Measurements from ENCODE around the gene SVIL. TPM values are rescaled to one million over a fixed set of nuclear protein-coding genes. Genes with fewer than 3 reads are reported as not detected.

Gene SVIL
- total RNA-seq, 1 experiment from 2014 or later: 15.3 TPM

- H3K27me3 Mint-ChIP-seq (ENCODE audit: low read depth): no peaks in the 10 kb centered on the region
- no peak overlapping the region for H3K9ac ChIP-seq (ENCODE audit: extremely low read depth, insufficient read length, low read length)
- peak; percentile 74 for DNase-seq
Measured at GRCh38 chr10:29482591-29483431, 152.0 kb downstream of the SVIL start.

More at GRCh38 chr10:29482591-29483431, 152.0 kb downstream of the SVIL start:
- Histone ChIP-seq H3K4ac (ENCODE audit: low read depth, low read length) (no peak overlapping the region), H2BK5ac (ENCODE audit: insufficient read length, low read length) (no peak overlapping the region), H3K79me1 (ENCODE audit: insufficient read depth, low read depth, low read length, poor library complexity, severe bottlenecking) (no peaks in the 10 kb centered on the region), H2BK12ac (ENCODE audit: insufficient read length, low read depth, low read length) (no peak overlapping the region), H4K5ac (ENCODE audit: insufficient read length, low read depth, low read length) (no peak overlapping the region), H4K8ac (replicated peaks; ENCODE audit: insufficient read length, low read depth, low read length) (no peak overlapping the region), H2BK20ac (ENCODE audit: low read depth, low read length, poor library complexity, severe bottlenecking) (peak overlapping the region; percentile 50), H3K4me2 (ENCODE audit: insufficient read depth, insufficient read length, low read length) (no peak overlapping the region), H2BK15ac (ENCODE audit: low read depth, low read length) (no peak overlapping the region), H3K18ac (ENCODE audit: insufficient read length, low read depth, low read length) (peak overlapping the region; percentile 10), H3K23me2 (ENCODE audit: insufficient read length, low read depth, low read length, poor library complexity, severe bottlenecking) (no peaks in the 10 kb centered on the region), H3K27me3 (ENCODE audit: insufficient read depth, low read length) (no peaks in the 10 kb centered on the region), H3K56ac (ENCODE audit: insufficient read length, low read depth, low read length) (no peak overlapping the region), H2AK5ac (ENCODE audit: insufficient read length, low read length) (no peak overlapping the region), H2BK120ac (ENCODE audit: low read depth, low read length, poor library complexity, severe bottlenecking) (no peak overlapping the region), H3K79me2 (ENCODE audit: insufficient read depth, low read length) (no peaks in the 10 kb centered on the region), H3K9me3 (ENCODE audit: control insufficient read depth, low read depth, low read length) (no peaks in the 10 kb centered on the region), H3K4me1 (ENCODE audit: insufficient read depth, low read length) (peaks cover 3% of the 10 kb centered on the region; the same call in 1 of the 2 replicates), H3K23ac (ENCODE audit: insufficient read length, low read depth, low read length) (no peak overlapping the region), H4K91ac (ENCODE audit: insufficient read length, low read depth, low read length) (no peak overlapping the region), H3K14ac (ENCODE audit: insufficient read depth, low read length) (no peak overlapping the region), H3T11ph (ENCODE audit: low read length) (peak overlapping the region; percentile 22), H2AFZ (ENCODE audit: low read length) (no peak overlapping the region), H4K20me1 (ENCODE audit: control insufficient read depth, insufficient read depth, insufficient read length) (no peaks in the 10 kb centered on the region), H3K27ac (ENCODE audit: insufficient read length, low read depth, low read length) (no peak overlapping the region)
- Mint-ChIP-seq H3K36me3 (ENCODE audit: insufficient read depth in 1 of 3, low read depth in 3 of 3) (peaks cover 1 to 38% (median 10%) of the 10 kb centered on the region in 3 experiments; a peak in 5 of 7 replicates), H3K9me3 (no peaks in the 10 kb centered on the region), H3K4me3 (no peak overlapping the region; a peak in 1 of 5 replicates), H3K27ac (peak overlapping the region; percentile 60 to 90 (median 70)), H3K4me1 (peaks cover 23 to 25% of the 10 kb centered on the region in 2 experiments)
- peak; percentile 50; the same call in 2 of the 3 replicates for TF ChIP-seq CTCF (conservative IDR thresholded peaks at IDR 0.05)
- WGBS (ENCODE audit: extremely low coverage, insufficient read length, low lambda C conversion rate): no CpG with 5 or more reads among the region's 14 CpGs
